SK-N-SH (cell line): ENCODE measurements around the gene LGALS12.

Source experiments
- CTCF ChIP-seq: fragments of 200-600 bp; sonication (generic); IDR thresholded peaks from 2 replicates; pipeline ENCODE4 v1.6.1; 2017; ENCODE audit warnings: antibody characterized with exemption, mild to moderate bottlenecking, moderate library complexity
- JUND ChIP-seq: IDR thresholded peaks from 2 replicates; pipeline ENCODE4 v1.4.0; 2012

- TF ChIP-seq JUND (no peak), CTCF (no peak)
Measured at GRCh38 chr11:63532117-63532516, 26.2 kb downstream of the LGALS12 start.
